Measurements from ENCODE around the gene ETV3L. TPM values are rescaled to one million over a fixed set of nuclear protein-coding genes. Genes with fewer than 3 reads are reported as not detected.

ETV3L gene
- total and polyA plus RNA-seq, 2 of the 8 experiments (the other 6 are each of a cell fraction or from before 2014, with no cell fraction given): 0.17 to 0.26 TPM

- no peak for TF ChIP-seq CHD7 (IDR thresholded peaks at IDR 0.05; ENCODE audit: insufficient replicate concordance, low read length)
- TF ChIP-seq POLR2AphosphoS5 (IDR thresholded peaks at IDR 0.05; ENCODE audit: low read depth, low read length): no peak
- TF ChIP-seq BCL11A (IDR thresholded peaks at IDR 0.05; ENCODE audit: low read depth in 2 of 2, low read length in 2 of 2): no peak
- TF ChIP-seq CEBPB (IDR thresholded peaks at IDR 0.05; ENCODE audit: low read depth, low read length): no peak
- TF ChIP-seq POU5F1 (IDR thresholded peaks at IDR 0.05; ENCODE audit: low read depth, low read length): no peak
- no peak for TF ChIP-seq RBBP5 (IDR thresholded peaks at IDR 0.05; ENCODE audit: borderline replicate concordance, low read depth, low read length)
- TF ChIP-seq TCF12 (IDR thresholded peaks at IDR 0.05; ENCODE audit: low read depth, low read length): no peak
- no peak for TF ChIP-seq EZH2 (IDR thresholded peaks at IDR 0.05; ENCODE audit: low read depth, low read length, severe bottlenecking)
- no peak for TF ChIP-seq FOSL1 (IDR thresholded peaks at IDR 0.05; ENCODE audit: insufficient read depth, low read depth, low read length)
- no peak for TF ChIP-seq BRCA1 (IDR thresholded peaks at IDR 0.05; ENCODE audit: low read depth, low read length)
Observed at GRCh38 chr1:157119008-157119407, 19.4 kb upstream of the ETV3L start (continued).
